ENCODE results near the gene AEBP1. TPM values are rescaled to one million over a fixed set of nuclear protein-coding genes. Genes with fewer than 3 reads are reported as not detected.

AEBP1 gene
- total RNA-seq, 1 donor from 2014 or later: 0.26 TPM

DNA sequence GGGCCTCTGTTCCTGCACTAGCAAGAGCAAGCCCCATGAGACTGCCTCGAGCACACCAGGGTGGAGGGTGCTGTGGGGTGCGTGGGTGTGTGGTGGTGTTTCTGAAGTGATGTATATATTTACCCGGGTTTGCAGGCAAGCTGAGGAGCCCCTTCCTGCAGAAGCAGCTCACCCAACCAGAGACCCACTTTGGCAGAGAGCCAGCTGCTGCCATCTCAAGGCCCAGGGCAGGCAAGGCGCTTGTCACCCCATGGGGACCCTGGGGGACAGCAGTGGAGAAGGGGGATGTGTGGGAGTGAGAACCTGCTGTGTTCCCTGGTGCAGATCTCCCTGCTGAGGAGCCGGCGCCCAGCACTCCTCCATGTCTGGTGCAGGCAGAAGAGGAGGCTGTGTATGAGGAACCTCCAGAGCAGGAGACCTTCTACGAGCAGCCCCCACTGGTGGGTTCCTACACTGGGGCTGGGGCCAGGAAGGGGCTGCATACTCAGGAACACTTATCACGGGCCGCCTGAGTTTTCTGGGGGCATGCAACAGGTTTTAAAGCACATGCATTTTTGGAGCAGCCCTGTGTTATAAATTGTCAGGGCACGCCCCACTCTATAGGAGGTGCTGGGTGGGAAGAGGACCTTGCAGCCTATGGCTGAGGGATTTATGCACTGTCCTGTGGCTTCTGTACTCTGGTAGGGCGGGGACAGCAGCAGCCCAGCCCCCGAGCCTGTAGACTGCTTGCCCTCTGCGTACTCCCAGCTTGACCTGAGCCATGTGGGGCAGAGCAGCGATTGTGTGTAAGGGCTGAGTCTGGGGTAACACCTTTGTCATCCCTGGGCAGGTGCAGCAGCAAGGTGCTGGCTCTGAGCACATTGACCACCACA, 44.7 kb upstream of the AEBP1 start:
- no peak overlapping the region for H3K4me3 ChIP-seq (ENCODE audit: low read depth, low read length)
- TF ChIP-seq, protein P1, sequence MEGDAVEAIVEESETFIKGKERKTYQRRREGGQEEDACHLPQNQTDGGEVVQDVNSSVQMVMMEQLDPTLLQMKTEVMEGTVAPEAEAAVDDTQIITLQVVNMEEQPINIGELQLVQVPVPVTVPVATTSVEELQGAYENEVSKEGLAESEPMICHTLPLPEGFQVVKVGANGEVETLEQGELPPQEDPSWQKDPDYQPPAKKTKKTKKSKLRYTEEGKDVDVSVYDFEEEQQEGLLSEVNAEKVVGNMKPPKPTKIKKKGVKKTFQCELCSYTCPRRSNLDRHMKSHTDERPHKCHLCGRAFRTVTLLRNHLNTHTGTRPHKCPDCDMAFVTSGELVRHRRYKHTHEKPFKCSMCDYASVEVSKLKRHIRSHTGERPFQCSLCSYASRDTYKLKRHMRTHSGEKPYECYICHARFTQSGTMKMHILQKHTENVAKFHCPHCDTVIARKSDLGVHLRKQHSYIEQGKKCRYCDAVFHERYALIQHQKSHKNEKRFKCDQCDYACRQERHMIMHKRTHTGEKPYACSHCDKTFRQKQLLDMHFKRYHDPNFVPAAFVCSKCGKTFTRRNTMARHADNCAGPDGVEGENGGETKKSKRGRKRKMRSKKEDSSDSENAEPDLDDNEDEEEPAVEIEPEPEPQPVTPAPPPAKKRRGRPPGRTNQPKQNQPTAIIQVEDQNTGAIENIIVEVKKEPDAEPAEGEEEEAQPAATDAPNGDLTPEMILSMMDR (IDR thresholded peaks at IDR 0.05; ENCODE audit: insufficient read depth, low read length, severe bottlenecking): no peak
- DNase-seq (ENCODE audit: low read depth): no peak
- no peak for FAIRE-seq
- no peaks in the 10 kb centered on the region for H3K27me3 ChIP-seq (ENCODE audit: control insufficient read depth, insufficient read depth, low read length)
- peaks cover 34% of the 10 kb centered on the region for H3K36me3 ChIP-seq (ENCODE audit: control insufficient read depth, insufficient read depth, low read length)

DNA sequence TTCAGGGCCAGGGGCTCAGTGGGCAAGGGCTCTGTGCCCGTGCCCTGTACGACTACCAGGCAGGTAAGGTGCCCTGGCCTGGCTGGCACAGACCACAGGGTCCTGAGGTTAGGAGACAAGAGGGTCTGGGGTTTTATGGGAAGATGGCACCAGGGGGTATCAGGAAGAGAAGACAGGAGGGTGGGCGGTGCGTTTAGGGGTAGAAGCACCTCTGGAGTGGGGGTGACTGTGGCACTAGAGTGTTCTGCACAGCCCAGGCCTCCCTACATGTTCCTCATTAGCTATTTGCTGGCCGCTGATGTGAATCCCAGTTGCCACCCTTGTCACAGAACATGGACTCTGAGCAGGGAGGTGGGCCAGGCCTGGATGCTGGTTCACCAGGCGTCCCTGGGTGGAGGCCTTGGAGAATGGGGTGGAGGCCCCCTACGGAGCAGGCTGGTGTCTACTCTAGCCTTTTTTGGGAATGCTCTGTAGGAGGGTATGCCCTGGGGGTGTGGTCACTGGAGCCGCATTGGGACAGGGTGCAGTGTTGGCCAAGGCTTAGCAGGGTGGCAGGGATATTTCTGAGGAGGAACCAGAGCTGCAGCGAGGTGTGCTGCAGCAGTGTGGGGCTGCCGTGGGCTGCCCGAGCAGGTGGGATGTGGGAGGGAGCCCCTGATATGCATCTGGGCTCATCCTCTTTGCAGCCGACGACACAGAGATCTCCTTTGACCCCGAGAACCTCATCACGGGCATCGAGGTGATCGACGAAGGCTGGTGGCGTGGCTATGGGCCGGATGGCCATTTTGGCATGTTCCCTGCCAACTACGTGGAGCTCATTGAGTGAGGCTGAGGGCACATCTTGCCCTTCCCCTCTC, 43.8 kb upstream of the AEBP1 start:
- FAIRE-seq (no peak), DNase-seq (ENCODE audit: low read depth) (no peak)
- H3K4me3 ChIP-seq (ENCODE audit: low read depth, low read length): no peak overlapping the region
- no peaks in the 10 kb centered on the region for H3K27me3 ChIP-seq (ENCODE audit: control insufficient read depth, insufficient read depth, low read length)
- TF ChIP-seq, protein P1 (IDR thresholded peaks at IDR 0.05; ENCODE audit: insufficient read depth, low read length, severe bottlenecking): no peak
- H3K36me3 ChIP-seq (ENCODE audit: control insufficient read depth, insufficient read depth, low read length): peaks cover 34% of the 10 kb centered on the region

DNA sequence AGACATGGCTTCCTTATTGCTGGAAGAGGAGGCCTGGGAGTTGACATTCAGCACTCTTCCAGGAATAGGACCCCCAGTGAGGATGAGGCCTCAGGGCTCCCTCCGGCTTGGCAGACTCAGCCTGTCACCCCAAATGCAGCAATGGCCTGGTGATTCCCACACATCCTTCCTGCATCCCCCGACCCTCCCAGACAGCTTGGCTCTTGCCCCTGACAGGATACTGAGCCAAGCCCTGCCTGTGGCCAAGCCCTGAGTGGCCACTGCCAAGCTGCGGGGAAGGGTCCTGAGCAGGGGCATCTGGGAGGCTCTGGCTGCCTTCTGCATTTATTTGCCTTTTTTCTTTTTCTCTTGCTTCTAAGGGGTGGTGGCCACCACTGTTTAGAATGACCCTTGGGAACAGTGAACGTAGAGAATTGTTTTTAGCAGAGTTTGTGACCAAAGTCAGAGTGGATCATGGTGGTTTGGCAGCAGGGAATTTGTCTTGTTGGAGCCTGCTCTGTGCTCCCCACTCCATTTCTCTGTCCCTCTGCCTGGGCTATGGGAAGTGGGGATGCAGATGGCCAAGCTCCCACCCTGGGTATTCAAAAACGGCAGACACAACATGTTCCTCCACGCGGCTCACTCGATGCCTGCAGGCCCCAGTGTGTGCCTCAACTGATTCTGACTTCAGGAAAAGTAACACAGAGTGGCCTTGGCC, 43.0 kb upstream of the AEBP1 start:
- H3K27me3 ChIP-seq (ENCODE audit: control insufficient read depth, insufficient read depth, low read length): no peaks in the 10 kb centered on the region
- no peak overlapping the region for H3K4me3 ChIP-seq (ENCODE audit: low read depth, low read length)
- TF ChIP-seq, protein P1 (IDR thresholded peaks at IDR 0.05; ENCODE audit: insufficient read depth, low read length, severe bottlenecking): no peak
- H3K36me3 ChIP-seq (ENCODE audit: control insufficient read depth, insufficient read depth, low read length): peaks cover 34% of the 10 kb centered on the region
- DNase-seq (ENCODE audit: low read depth) (no peak), FAIRE-seq (no peak)

DNA sequence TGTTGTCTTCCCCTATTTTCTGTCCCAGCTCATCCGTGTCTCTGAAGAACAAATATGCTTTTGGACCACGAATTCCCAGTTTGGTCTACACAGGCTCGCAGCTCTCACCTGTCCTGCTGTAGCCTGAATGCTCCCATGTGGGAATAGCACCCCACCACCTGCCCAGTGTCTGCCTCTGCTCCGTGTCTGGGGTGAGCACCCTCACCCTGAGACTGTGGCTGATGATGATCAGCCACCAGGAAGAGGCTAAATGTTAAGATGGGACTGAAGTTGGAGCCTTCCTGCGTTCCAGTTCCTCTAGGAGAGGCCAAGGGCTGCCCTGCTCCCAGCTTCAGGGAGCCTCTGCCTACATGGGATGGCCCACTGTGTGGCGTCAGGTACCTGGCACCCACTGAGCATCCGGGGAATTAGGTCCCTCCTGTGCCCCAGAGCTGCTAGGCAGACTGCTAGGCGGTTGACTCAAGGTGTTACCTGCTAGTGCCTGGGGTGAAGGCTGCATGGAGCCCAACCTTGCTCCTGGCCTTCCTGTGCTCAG, 42.4 kb upstream of the AEBP1 start:
- H3K4me3 ChIP-seq (ENCODE audit: low read depth, low read length): no peak overlapping the region
- TF ChIP-seq, protein P1 (IDR thresholded peaks at IDR 0.05; ENCODE audit: insufficient read depth, low read length, severe bottlenecking): no peak
- H3K36me3 ChIP-seq (ENCODE audit: control insufficient read depth, insufficient read depth, low read length): peaks cover 30% of the 10 kb centered on the region
- no peak for FAIRE-seq
- no peak for DNase-seq (ENCODE audit: low read depth)
- H3K27me3 ChIP-seq (ENCODE audit: control insufficient read depth, insufficient read depth, low read length): no peaks in the 10 kb centered on the region

DNA sequence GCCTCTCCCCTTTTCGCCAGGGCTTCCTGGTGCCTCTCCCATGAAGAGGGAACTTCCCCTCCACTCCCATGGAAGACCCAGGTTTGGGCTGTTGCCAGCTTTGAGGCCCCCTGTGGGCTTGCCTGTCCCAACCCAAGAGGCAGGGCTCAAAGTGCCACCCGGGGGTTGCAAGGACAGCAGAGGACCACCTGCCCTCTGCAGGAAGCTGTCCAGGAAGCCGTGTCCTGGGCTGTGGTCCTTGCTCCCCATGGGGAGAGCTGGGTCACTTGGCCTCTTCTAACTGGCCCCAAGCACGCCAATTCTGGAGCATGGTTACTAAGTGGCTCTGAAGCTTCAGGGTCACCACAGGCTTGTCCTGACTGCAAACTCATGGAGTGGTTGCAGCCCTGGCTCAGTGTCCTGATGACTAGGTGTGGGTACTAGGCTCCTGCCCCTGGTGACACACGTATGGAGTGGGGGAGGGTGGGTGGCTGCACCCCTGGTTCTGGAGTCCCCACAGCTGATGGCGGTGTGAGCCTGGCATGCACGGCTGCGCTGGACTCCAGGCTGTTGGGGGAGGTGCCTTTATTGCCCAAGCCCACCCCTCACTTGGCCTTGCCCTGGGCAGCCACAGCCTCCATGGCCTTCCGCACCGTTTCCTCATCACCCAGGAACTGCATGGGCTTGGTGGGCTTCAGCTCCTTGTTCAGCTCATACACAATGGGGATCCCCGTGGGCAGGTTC, 41.8 kb upstream of the AEBP1 start:
- no peak overlapping the region for H3K4me3 ChIP-seq (ENCODE audit: low read depth, low read length)
- TF ChIP-seq, protein P1 (IDR thresholded peaks at IDR 0.05; ENCODE audit: insufficient read depth, low read length, severe bottlenecking): no peak
- DNase-seq (ENCODE audit: low read depth): no peak
- FAIRE-seq: no peak
- peaks cover 28% of the 10 kb centered on the region for H3K36me3 ChIP-seq (ENCODE audit: control insufficient read depth, insufficient read depth, low read length)
- H3K27me3 ChIP-seq (ENCODE audit: control insufficient read depth, insufficient read depth, low read length): no peaks in the 10 kb centered on the region
